ENCODE results near the gene RFC4.
"Not testable (repeated sequence)": the region's sequence is repeated elsewhere in the genome, so short reads cannot be mapped to it uniquely, and the experiment has no call there.

Gene RFC4

DNA sequence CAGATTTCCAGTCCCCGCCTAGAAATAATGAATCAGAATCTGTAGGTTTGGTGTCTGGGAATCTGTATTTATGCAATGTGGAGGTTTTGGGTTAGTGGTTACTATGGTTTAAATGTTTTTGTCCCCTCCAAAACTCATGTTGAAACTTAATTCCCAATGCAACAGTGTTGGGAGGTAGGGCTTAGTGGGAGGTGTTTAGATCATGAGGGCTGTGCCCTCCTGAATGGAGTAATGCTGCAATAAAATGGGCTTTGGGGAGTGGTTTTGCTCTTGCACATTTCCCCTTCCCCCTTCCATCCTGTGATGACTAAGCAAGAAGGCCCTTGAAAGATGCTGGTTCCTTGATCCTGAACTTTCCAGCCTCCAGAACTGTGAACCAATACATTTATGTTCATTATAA is 9.2 kb upstream of the RFC4 start:
- H3K27ac ChIP-seq (ENCODE audit: low read depth, low read length, poor library complexity, severe bottlenecking): no peak overlapping the region

DNA sequence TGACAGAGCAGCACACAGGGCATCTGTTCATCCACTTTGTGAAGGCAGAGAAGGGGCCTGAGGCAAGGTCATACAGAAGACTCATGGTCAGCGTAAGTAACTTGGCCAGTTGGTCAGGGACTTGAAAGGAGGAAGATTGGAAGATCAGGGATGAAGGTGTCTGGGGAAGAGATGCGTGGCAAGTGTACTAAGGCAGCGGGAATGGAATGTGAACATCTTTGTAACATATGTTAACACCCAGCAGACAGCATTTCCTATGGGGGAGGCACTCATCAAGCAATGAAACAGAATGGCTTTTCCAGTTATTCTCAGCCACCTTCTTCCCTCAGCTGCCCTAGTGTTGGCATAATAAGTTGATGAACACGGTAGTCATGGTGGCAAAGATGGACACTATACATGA is 7.8 kb upstream of the RFC4 start:
- H3K36me3 ChIP-seq (ENCODE audit: insufficient read depth, low read length): no peaks in the 10 kb centered on the region
- no peaks in the 10 kb centered on the region for H4K20me1 ChIP-seq (ENCODE audit: insufficient read depth, low read length)
- no peak for TF ChIP-seq EZH2 (IDR thresholded peaks at IDR 0.05; ENCODE audit: borderline replicate concordance, low read length)
- TF ChIP-seq, protein P1, sequence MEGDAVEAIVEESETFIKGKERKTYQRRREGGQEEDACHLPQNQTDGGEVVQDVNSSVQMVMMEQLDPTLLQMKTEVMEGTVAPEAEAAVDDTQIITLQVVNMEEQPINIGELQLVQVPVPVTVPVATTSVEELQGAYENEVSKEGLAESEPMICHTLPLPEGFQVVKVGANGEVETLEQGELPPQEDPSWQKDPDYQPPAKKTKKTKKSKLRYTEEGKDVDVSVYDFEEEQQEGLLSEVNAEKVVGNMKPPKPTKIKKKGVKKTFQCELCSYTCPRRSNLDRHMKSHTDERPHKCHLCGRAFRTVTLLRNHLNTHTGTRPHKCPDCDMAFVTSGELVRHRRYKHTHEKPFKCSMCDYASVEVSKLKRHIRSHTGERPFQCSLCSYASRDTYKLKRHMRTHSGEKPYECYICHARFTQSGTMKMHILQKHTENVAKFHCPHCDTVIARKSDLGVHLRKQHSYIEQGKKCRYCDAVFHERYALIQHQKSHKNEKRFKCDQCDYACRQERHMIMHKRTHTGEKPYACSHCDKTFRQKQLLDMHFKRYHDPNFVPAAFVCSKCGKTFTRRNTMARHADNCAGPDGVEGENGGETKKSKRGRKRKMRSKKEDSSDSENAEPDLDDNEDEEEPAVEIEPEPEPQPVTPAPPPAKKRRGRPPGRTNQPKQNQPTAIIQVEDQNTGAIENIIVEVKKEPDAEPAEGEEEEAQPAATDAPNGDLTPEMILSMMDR (IDR thresholded peaks at IDR 0.05; ENCODE audit: low read length): no peak
- no peaks in the 10 kb centered on the region for H3K79me2 ChIP-seq (ENCODE audit: insufficient read depth, low read length)
- H3F3A ChIP-seq (ENCODE audit: insufficient read depth, low read length): no peaks in the 10 kb centered on the region
- H3K4me1 ChIP-seq (ENCODE audit: insufficient read depth, low read length, severe bottlenecking): peaks cover 17% of the 10 kb centered on the region
- H3K27ac ChIP-seq (ENCODE audit: low read depth, low read length, poor library complexity, severe bottlenecking): no peak overlapping the region
- H3K9me3 ChIP-seq (ENCODE audit: low read length): no peaks in the 10 kb centered on the region
- H2AFZ ChIP-seq (ENCODE audit: low read length): no peak overlapping the region
- no peak overlapping the region for H3K4me3 ChIP-seq (ENCODE audit: low read depth, low read length, poor library complexity, severe bottlenecking)
- H3K4me2 ChIP-seq (ENCODE audit: low read length): no peak overlapping the region
- no peaks in the 10 kb centered on the region for H3K27me3 ChIP-seq (ENCODE audit: insufficient read depth, low read length)
- H3K9ac ChIP-seq (ENCODE audit: low read length): no peak overlapping the region
- no peaks in the 10 kb centered on the region for H3K9me2 ChIP-seq (ENCODE audit: low read depth, low read length)

More for the DNA sequence above, 9.2 kb upstream of the RFC4 start:
- Histone ChIP-seq H3K36me3 (ENCODE audit: insufficient read depth, low read length) (no peaks in the 10 kb centered on the region), H3K4me3 (ENCODE audit: low read depth, low read length, poor library complexity, severe bottlenecking) (peak overlapping the region; percentile 12), H3K4me2 (ENCODE audit: low read length) (peak overlapping the region; percentile 50), H2AFZ (ENCODE audit: low read length) (no peak overlapping the region), H3K9me2 (ENCODE audit: low read depth, low read length) (no peaks in the 10 kb centered on the region), H3K4me1 (ENCODE audit: insufficient read depth, low read length, severe bottlenecking) (peaks cover 17% of the 10 kb centered on the region), H3K79me2 (ENCODE audit: insufficient read depth, low read length) (no peaks in the 10 kb centered on the region), H3K9ac (ENCODE audit: low read length) (no peak overlapping the region; the same call in 1 of the 2 replicates), H3F3A (ENCODE audit: insufficient read depth, low read length) (no peaks in the 10 kb centered on the region), H3K9me3 (ENCODE audit: low read length) (no peaks in the 10 kb centered on the region), H4K20me1 (ENCODE audit: insufficient read depth, low read length) (no peaks in the 10 kb centered on the region), H3K27me3 (ENCODE audit: insufficient read depth, low read length) (no peaks in the 10 kb centered on the region)
- TF ChIP-seq, protein P1 (IDR thresholded peaks at IDR 0.05; ENCODE audit: low read length): no peak
- TF ChIP-seq EZH2 (IDR thresholded peaks at IDR 0.05; ENCODE audit: borderline replicate concordance, low read length): no peak

DNA sequence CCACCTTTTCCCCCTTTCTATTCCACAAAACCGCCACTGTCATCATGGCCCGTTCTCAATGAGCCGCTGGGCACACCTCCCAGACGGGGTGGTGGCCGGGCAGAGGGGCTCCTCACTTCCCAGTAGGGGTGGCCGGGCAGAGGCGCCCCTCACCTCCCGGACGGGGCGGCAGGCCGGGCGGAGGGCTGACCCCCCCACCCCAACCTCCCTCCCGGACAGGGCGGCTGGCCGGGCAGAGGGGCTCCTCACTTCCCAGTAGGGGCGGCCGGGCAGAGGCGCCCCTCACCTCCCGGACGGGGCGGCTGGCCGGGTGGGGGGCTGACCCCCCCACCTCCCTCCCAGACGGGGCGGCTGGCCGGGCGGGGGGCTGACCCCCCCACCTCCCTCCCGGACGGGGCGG is 5.0 kb upstream of the RFC4 start:
- not testable (repeated sequence) for H3K9ac ChIP-seq (ENCODE audit: low read length); H2AFZ ChIP-seq (ENCODE audit: low read length); H3K9me3 ChIP-seq (ENCODE audit: low read length); H4K20me1 ChIP-seq (ENCODE audit: insufficient read depth, low read length); H3F3A ChIP-seq (ENCODE audit: insufficient read depth, low read length); H3K27me3 ChIP-seq (ENCODE audit: insufficient read depth, low read length); H3K9me2 ChIP-seq (ENCODE audit: low read depth, low read length); H3K27ac ChIP-seq (ENCODE audit: low read depth, low read length, poor library complexity, severe bottlenecking); H3K79me2 ChIP-seq (ENCODE audit: insufficient read depth, low read length); H3K36me3 ChIP-seq (ENCODE audit: insufficient read depth, low read length); H3K4me3 ChIP-seq (ENCODE audit: low read depth, low read length, poor library complexity, severe bottlenecking); H3K4me2 ChIP-seq (ENCODE audit: low read length)
- H3K4me1 ChIP-seq (ENCODE audit: insufficient read depth, low read length, severe bottlenecking): peaks cover 24% of the 10 kb centered on the region

DNA sequence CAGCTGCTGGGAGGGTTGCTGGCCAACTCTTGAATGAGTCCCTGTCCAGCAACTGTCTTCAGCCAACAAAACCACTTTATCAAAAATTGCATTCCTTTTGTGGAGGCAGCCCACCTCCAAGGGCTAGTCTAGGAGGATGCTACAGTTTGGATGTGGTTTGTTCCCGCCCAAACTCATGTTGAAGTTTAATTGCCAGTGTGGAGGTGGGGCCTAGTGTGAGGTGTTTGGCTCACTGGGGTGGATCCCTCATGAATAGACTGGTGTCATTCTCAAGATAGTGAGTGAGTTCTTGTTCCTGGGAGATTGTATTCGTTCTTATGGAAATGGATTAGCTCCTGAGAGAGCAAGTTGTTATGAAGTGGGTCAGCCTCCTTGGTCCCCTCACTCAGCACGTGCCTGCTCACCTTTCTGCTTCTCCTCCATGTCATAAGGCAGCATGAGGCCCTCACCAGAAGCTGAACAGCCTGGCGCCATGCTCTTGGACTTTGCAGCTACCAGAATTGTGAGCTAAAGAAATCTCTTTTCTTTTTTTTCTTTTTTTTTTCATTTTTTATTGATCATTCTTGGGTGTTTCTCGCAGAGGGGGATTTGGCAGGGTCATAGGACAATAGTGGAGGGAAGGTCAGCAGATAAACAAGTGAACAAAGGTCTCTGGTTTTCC is 4.2 kb upstream of the RFC4 start:
- TF ChIP-seq, protein P1 (IDR thresholded peaks at IDR 0.05; ENCODE audit: low read length): no peak
- no peak for TF ChIP-seq EZH2 (IDR thresholded peaks at IDR 0.05; ENCODE audit: borderline replicate concordance, low read length)
- H3K79me2 ChIP-seq (ENCODE audit: insufficient read depth, low read length): peaks cover 7% of the 10 kb centered on the region
- H3K27ac ChIP-seq (ENCODE audit: low read depth, low read length, poor library complexity, severe bottlenecking): no peak overlapping the region
- H3K4me1 ChIP-seq (ENCODE audit: insufficient read depth, low read length, severe bottlenecking): peaks cover 19% of the 10 kb centered on the region
- H4K20me1 ChIP-seq (ENCODE audit: insufficient read depth, low read length): no peaks in the 10 kb centered on the region
- H2AFZ ChIP-seq (ENCODE audit: low read length): no peak overlapping the region
- H3K4me2 ChIP-seq (ENCODE audit: low read length): no peak overlapping the region
- no peaks in the 10 kb centered on the region for H3F3A ChIP-seq (ENCODE audit: insufficient read depth, low read length)
- H3K27me3 ChIP-seq (ENCODE audit: insufficient read depth, low read length): no peaks in the 10 kb centered on the region
- H3K9me2 ChIP-seq (ENCODE audit: low read depth, low read length): no peaks in the 10 kb centered on the region
- no peak overlapping the region for H3K9ac ChIP-seq (ENCODE audit: low read length)
- H3K4me3 ChIP-seq (ENCODE audit: low read depth, low read length, poor library complexity, severe bottlenecking): no peak overlapping the region
- H3K9me3 ChIP-seq (ENCODE audit: low read length): no peaks in the 10 kb centered on the region
- no peaks in the 10 kb centered on the region for H3K36me3 ChIP-seq (ENCODE audit: insufficient read depth, low read length)

All from OCI-LY1 (cell line).